HG02623 (cell line): ENCODE results near the gene METTL9.
"Not testable (repeated sequence)": the region's sequence is repeated elsewhere in the genome, so short reads cannot be mapped to it uniquely, and the experiment has no call there.

Source experiments
- ATAC-seq: cut with Tn5 transposase; IDR thresholded peaks from one replicate; pipeline ENCODE4 v1.9.1; 2021; ENCODE audit warnings: moderate library complexity; ENCODE audit not compliant: unreplicated experiment

The METTL9 gene

DNA sequence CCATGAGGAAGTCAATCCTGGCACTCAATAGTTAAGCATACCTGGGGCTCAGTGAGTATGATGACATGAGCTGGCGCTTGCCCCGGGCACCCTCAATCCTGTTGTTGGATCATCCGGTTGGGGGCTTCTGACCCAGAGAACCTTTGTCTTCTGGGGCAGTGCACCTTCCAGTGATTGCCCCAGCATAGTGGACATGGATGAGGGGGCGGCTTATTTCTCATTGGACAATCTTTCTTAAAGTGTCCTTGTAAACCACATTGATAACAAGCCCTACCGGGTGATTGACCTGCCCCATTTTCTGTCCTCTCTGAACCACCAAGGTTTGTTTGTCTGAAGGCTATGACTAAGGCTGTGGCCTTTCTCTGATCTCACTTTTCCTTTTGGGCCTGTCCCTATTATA lies 34.8 kb downstream of the METTL9 start:
- no peak for ATAC-seq

DNA sequence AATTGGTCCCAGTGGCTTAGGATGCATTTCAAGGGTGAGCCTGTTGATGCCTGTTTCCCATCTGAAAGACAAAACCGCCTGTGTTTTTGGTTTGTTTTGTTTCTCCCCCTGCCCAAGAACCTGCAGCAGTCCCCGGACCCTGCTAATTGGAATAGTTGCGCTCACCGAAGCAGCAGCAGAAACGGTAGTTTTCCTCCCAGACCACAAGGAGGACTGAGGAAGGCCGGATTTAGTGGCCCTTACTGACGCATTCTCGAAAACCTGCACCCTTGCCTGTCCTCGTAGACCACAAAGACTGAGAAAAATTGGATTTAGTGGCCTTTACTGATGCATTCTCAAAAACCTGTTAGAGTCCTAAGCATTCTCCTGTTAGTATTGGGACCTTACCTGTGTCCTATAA lies 36.3 kb downstream of the METTL9 start:
- ATAC-seq: not testable (repeated sequence)

DNA sequence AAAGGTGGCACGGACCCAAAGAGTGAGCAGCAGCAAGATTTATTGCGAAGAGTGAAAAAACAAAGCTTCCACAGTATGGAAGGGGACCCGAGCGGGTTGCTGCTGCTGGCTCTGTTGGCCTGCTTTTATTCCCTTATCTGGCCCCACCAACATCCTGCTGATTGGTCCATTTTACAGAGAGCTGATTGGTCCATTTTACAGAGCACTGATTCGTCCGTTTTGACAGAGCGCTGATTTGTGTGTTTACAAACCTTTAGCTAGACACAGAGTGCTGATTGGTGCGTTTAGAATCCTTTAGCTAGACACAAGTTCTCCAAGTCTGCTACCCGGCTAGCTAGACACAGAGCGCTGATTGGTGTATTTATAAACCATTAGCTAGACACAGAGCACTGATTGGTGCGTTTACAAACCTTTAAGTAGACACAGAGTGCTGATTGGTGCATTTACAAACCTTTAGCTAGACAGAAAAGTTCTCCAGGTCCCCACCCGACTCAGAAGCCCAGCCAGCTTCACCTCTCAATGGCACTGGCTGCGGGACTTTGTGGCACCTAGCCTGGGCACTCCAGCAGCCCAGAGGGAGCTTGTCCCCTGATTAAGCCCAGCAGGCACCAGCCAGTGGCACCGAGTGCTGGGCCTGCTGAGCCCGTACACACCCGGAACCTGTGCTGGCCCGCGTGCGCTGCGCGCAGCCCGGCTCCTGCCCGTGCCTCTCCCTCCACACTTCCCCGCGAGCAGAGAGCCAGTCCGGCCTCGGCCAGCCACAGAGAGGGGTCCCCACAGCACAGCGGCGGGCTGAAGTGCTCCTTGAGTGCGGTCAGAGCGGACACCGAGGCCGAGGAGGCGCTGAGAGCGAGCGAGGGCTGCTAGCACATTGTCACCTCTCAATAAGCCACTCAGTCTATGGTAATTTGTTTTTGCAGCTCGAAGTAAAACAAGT lies 37.9 kb downstream of the METTL9 start:
- ATAC-seq: no peak

DNA sequence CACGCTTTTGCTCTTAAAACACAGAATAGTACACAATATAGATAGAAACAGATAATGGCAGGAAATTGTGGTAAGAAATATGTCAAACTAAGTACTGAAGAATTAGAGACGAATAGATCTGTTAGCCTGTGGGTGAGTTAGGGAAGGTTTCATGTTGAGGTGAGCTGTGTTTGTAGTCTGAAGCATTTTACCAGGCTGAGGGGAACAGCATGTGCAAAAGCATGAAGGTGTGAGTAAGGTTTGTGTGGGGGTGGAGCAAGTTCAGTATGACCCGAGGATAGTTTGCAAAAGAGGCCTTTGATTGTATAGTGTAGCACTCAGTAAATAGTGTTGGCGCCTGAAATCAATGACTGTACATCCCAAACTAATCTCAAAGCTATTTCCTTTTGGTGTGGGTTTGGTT lies 39.2 kb downstream of the METTL9 start:
- ATAC-seq: no peak

DNA sequence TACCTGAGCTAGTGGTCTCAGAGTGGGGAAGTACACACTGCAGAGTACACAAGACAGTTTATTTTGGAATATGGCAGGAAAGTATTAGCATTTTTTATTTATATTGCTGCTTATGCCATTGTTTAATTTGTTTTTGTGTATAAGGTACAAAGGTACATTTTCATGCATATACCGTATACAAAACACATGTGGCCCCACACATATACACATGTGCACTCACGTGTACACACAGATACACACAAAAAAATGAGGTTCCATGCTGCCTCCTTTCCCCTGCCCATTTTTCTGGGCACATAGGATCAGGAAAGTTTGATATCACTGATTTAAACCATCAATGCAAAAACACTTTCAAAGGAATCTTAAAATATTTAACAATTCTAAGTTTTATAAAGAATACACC lies 40.1 kb downstream of the METTL9 start:
- ATAC-seq: no peak

DNA sequence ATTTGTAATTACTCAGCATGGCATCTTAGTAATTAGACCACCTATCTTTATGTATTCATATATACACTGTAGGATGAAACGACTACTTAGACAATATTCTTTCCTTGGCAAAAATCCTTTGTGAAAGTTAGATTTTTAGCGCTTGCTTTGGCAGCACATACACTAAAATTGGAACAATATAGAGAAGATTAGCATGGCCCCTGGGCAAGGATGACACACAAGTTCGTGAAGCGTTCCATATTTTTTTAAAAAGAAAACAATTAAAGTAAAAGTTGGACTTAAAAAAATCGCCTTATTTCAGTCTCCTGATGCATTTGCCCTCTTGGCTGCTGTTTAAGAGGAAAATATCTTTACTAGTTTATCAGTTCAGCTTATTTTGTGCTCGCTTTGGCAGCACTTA lies 42.5 kb downstream of the METTL9 start:
- ATAC-seq: no peak

DNA sequence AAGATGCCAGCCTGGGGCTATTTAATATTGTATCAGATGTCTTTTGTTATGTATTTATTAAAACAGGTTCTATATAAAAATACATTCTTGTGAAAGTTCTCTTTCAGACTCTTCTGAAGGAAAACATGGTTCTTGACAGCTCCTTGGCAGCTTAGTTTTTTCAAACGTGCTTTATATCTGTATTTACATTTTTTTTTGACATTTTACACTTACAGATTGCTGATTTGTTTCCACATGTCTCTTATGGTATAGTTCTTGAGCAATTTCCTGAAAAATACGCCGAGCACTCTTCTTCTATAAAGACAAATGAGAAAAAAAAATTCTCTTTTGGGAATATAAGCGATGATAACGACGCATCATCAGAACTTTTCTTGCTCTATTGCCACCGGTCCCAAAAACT lies 43.5 kb downstream of the METTL9 start:
- no peak for ATAC-seq

DNA sequence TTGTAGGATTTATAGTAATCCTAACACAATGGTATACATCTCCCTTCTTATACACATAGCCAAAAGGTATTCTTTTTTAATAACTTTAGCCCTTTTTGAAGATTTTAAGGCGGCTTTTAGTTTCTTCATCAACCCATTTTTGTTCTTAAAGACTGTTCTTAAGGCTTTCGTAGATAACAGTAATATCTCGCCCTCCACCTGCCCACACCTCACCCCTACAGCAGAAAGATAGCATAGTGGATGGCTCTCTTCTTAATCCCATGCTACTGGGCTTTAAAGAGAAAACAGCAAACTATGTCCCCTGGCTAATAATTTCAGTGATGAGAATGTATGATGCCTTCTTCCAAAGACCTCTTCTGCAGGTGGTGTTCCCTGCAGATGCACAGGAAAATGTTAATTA lies 44.4 kb downstream of the METTL9 start:
- ATAC-seq: no peak

DNA sequence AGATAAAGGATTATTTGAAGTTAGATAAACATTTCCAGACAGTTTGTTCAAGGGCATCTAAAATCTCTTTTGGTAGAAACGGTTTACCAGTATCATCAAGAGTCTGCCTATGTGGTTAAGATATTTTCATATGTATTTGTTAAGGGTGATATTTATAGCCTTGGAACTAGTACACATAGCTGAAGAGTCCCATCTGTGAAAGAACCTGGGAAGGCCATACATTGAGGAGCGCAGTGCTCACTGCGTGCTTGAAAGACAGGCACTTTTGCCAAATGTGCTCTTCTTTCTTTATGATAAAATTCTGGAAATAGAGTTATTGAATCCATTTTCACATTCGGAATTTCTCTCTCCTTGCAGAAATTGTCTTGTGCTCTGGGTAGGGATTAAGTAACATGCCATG lies 45.3 kb downstream of the METTL9 start:
- ATAC-seq: no peak

DNA sequence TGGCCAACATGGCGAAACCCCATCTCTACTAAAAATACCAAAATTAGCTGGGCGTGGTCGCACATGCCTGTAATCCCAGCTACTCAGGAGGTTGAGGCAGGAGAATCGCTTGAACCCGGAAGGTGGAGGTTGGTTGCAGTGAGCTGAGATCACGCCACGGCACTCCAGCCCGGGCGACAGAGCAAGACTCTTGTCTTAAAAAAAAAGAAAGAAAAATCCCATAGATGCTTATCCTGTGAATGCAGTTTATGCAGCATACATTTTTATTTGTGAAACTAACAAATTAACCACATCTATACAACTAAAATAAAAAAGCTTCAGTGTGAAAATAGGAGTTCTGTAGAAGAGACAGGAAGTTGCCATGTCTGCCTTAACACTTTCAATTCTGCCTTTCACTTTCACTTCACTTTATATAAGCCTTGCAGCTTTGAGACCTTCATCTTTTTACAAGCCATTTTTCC lies 45.9 kb downstream of the METTL9 start:
- no peak for ATAC-seq

DNA sequence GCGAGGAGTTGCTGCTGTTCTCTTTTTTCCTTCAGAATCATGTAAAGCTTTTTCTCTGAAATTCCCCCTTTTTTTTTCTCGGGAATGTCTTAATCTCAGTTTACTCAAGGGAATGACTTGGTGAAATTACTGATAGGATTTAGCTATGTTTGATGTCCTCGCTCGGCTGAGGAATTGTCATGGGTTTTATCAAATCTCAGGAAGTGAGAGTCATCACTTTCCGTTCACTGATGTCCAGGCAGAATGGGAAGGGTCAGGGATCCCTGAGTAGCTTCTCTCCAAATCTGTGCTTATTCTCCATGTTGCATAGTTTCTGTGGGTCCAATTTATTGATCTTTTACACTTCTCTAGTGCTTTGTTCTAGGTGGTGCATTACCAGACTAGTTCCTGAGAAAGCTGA lies 46.7 kb downstream of the METTL9 start:
- ATAC-seq: no peak

DNA sequence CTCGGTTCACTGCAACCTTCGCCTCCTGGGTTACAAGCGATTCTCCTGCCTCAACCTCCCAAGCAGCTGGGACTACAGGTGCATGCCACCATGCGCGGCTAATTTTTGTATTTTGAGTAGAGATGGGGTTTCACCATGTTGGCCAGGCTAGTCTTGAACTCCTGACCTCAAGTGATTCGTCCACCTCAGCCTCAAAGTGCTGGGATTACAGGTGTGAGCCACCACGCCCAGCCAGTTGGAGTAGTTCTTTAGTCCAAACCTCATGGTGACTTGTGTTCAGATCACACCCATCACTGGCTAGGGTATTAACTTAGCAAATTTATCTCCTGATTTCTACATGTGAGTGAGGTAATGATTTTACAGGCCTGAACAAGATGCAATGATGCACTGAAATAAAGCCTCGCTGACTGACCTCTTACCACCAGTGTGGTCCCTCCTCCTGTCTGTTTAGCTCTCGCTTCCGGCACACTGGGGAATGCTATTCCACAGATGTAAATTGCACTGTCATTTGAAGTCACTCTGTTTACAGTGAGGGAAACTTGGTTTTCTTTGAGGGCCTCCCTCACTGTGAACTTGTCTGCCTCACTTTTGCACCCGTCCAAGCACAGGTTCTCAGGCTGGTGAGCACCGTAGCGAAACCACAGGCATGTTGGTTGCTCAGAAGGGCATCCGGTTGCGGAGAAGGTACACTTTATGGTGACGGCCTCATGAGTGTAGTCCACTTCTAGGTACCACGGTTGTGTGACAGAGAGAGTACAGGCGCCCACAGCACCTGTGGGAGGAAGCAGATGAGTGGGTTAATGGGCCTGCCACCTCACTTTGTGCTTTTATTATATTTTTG lies 47.6 kb downstream of the METTL9 start:
- ATAC-seq: peak; percentile 89

DNA sequence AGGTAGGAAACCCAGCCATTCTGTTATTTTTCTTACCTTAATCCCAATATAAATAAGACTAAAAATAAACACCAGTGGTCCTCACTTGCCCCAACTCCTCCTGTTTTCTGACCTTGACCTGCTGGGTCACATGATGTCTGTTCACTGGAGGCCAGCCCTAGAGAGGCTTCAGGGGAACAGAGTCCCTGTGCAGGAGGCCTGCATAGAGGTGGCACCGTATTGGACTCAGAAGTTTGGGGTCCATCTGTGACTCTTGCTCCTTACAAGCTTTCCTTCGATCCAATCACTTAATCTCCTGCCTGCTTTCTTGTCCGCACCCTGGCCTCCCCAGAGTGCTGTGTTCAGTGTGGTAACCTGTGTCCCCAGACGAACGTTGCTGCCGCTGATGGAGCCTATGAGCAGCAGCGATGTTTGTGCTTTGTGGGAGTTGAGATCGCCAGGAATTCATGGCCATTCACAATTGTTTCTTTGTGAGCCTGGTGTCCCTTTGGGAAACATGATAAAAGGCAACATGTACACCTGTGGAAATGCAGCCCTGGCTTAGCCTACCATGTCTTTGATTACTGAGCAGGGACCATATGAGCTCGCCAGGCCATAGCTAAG lies 48.3 kb downstream of the METTL9 start:
- no peak for ATAC-seq

DNA sequence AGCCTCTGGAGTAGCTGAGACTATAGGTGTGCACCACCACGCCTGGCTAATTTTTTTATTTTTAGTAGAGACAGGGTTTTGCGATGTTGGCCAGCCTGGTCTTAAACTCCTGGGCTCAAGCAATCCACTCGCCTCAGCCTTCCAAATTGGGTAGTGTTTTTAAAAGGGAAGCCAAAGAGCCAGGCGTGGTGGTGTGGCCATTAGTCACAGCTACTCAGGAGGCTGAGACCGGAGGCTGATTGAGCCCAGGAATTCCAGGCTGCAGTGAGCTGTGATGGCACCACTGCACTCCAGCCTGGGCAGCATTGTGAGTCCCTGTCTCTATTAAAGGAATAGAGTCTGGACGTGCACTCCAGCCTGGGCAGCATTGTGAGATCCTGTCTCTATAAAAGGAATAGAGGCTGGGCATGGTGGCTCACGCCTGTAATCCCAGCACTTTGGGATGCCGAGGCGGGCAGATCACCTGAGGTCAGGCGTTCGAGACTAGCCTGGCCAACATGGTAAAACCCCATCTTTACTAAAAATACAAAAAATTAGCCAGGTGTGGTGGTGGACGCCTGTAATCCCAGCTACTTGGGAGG lies 50.5 kb downstream of the METTL9 start:
- ATAC-seq: not testable (repeated sequence)

DNA sequence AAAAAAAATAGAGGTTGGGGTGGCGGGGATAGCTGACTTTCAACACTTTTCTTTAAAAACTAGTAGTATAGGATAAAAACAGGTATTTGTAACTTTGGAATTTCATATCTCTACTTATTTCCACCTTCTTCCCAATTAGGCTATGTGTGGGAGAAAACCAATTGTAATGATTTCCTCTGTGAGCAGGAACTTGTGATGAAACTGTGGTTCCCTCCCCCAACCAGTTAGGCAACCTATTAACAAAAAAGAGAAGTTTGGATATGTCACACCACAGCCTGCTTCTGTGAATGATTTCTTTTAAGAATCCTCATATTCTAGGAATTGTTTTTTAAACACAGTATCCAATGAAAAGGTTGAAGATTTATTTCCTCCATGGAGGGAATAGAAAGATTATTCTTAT lies 51.1 kb downstream of the METTL9 start:
- no peak for ATAC-seq

DNA sequence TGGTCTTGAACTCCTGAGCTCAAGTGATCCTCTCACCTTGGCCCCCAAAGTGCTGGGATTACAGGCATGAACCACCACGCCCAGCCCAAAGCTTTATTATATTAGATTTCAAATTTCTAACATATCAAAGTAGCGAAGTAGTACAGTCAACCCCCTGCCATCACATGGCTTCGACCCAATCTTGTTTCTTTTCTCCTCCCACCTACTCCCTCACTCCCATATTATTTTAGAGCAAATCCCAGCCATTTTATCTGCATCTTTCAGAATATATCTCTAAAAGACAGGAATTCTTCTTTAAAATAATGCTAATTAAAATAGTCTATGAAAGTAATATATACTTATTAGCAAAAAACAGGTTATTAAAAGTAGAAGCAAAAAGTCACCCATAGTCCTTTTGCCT lies 52.1 kb downstream of the METTL9 start:
- no peak for ATAC-seq

DNA sequence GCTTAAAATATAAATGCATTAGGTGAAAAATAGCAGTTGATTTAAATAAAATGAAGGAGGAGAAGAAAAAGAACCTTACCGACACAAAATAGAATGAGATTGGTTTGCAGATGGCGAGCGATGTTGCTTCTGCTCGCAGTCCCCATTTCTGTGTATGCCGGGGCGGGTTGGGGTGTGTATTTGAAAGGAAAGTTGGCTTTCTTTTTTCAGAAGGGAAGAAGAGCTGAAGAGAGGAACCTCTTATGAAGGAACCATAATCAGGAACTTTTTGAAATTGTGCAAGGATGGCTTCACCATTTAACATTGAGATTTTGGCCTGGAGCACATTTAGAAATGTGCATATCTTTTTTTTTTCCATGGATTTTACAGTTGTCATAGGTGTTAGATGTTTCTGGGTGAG lies 53.1 kb downstream of the METTL9 start, which contains the start of gene IGSF6:
TSS of gene IGSF6 (minus strand) at position 156 of the 400 bp plus-strand sequence. CDS start at position 146, 10 bp downstream.
- no peak for ATAC-seq

DNA sequence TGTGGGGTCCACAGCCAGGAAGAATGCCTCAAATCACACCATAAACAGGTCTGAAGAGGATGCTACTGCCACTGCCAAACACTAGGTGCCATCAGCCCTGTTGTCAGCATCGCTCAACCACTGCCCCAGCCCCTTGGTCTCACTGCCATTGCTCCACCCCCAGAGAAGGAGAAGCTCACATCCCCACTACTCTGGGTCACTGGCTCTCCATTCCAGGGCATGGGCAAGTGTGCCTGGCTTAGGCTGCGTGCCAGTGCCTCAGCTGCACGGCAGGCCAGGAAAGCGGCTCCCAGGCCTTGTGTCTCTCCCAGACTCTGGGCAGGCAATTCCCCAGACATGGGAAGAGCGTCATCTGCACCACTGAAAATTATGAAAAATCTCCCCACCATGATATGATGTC lies 54.2 kb downstream of the METTL9 start:
- no peak for ATAC-seq

DNA sequence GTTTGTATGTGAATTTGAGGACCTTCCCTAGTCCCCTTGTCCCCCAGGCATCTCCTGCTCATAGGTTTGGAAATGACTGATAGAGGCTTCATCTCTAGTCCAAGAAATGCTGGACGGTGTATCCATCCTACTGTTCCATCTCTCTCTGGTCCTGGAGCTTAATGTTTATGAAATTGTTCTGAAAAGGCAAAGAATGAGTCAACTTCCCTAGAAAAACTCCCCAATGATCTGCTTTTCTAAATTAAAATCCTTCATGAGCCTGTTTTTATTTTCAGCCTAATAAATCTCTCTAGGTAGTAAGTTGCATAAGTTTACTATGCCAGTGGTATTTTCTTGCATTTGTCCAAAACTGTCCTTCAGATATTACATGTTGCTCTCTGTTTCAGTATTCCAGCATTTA lies 55.1 kb downstream of the METTL9 start:
- ATAC-seq: no peak

DNA sequence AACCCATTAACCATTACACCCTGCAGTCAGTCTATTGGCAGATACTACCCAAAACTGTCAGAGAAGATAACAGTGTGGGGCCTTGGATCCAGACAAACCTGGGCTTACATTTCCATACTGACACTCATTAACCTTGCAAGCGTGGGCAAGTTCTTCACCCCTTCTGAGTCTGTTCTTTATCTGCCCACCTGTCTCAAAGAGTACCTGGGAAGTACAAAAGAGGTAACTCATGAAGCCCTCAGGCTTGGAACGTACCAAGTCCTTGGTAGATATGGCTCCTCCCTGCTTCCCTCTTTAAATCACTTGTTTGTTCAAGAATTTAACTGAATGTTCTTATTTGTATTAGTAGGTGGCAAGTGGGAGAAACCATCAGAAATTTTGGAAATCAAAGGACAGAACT lies 55.5 kb downstream of the METTL9 start:
- ATAC-seq: no peak
